Tibial nerve (tissue), 4 donors: ENCODE data around the gene DYNC1I1.

Experiments
- EP300 ChIP-seq, 2 donors: sonication (generic); formaldehyde crosslinking; IDR thresholded peaks; one replicate each; pipeline ENCODE4 v1.6.1; 2017; ENCODE audit warnings: antibody characterized with exemption in 2 of 2, mild to moderate bottlenecking in 1 of 2
- TF ChIP-seq, protein P1 (sequence below), 5 experiments: fragments of 200-600 bp in 3 of 5; fragments of 450-650 bp in 2 of 5; sonication (generic) in 3 of 5; IDR thresholded peaks; one replicate each; pipeline ENCODE4 v1.5.1; 2016 to 2019; ENCODE audit warnings: antibody characterized with exemption in 5 of 5, mild to moderate bottlenecking in 3 of 5, moderate library complexity in 2 of 5

DNA sequence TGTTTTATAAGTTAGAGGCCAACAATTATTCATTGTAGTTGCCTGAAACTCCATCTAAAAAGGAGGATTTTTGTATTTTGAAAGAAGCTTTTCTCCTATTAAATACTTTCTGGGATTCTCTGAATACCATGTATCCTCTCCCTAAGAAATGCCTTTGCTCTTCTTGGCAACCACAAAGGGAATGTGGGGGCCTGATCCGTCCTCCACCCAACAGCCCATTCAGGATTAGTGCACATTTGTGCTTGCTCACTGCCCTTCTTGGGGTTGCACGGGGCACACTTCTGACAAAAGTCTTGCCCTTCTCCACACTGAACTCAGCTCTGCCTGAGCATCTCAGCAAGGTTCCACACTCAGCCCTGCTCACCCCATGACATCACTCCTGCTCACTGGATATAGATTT lies 355.4 kb downstream of the DYNC1I1 start:
- TF ChIP-seq, protein P1, sequence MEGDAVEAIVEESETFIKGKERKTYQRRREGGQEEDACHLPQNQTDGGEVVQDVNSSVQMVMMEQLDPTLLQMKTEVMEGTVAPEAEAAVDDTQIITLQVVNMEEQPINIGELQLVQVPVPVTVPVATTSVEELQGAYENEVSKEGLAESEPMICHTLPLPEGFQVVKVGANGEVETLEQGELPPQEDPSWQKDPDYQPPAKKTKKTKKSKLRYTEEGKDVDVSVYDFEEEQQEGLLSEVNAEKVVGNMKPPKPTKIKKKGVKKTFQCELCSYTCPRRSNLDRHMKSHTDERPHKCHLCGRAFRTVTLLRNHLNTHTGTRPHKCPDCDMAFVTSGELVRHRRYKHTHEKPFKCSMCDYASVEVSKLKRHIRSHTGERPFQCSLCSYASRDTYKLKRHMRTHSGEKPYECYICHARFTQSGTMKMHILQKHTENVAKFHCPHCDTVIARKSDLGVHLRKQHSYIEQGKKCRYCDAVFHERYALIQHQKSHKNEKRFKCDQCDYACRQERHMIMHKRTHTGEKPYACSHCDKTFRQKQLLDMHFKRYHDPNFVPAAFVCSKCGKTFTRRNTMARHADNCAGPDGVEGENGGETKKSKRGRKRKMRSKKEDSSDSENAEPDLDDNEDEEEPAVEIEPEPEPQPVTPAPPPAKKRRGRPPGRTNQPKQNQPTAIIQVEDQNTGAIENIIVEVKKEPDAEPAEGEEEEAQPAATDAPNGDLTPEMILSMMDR (IDR thresholded peaks at IDR 0.05), result no peak
- no peak for TF ChIP-seq EP300 (IDR thresholded peaks at IDR 0.05)
